Upper lobe of left lung (tissue), 6 donors: ENCODE measurements around the gene NADK. TPM values are rescaled to one million over a fixed set of nuclear protein-coding genes. Genes with fewer than 3 reads are reported as not detected.

ENCODE experiments used
- ATAC-seq, 2 donors: fragments of 200-7000 bp; cut with Tn5 transposase; one replicate each; pipeline ENCODE4 v1.9.1; 2022; ENCODE audit warnings: mild to moderate bottlenecking in 2 of 2, moderate library complexity in 2 of 2; ENCODE audit not compliant: low FRiP score in 2 of 2
- DNase-seq, 2 donors: peaks; one replicate each; pipeline ENCODE4 v3.0.0-alpha.2; 2019 to 2020
- H3K27ac ChIP-seq, 4 donors: fragments of 200-600 bp; sonication (generic); one replicate each; pipeline ENCODE4 v1.5.1; 2016 to 2019
- H3K27me3 ChIP-seq, 4 donors: fragments of 200-600 bp; sonication (generic); one replicate each; pipeline ENCODE4 v1.5.1; 2017 to 2019
- H3K36me3 ChIP-seq, 4 donors: fragments of 200-600 bp; sonication (generic); one replicate each; pipeline ENCODE4 v1.5.1; 2016 to 2019
- H3K4me1 ChIP-seq, 4 donors: fragments of 200-600 bp; sonication (generic); one replicate each; pipeline ENCODE4 v1.5.1; 2018 to 2019
- H3K4me3 ChIP-seq, 4 donors: fragments of 200-600 bp; sonication (generic); one replicate each; pipeline ENCODE4 v1.5.1; 2017 to 2019; ENCODE audit warnings: mild to moderate bottlenecking in 2 of 4, moderate library complexity in 1 of 4
- H3K9me3 ChIP-seq, 4 donors: fragments of 200-600 bp; sonication (generic); one replicate each; pipeline ENCODE4 v1.5.1; 2018 to 2019
- EP300 ChIP-seq, 4 donors: sonication (generic); formaldehyde crosslinking; IDR thresholded peaks; one replicate each; pipeline ENCODE4 v1.5.1; 2017; ENCODE audit warnings: antibody characterized with exemption in 4 of 4, control low read depth in 2 of 4
- POLR2A ChIP-seq, 4 donors: fragments of 450-650 bp; IDR thresholded peaks; one replicate each; pipeline ENCODE4 v1.5.1; 2016 to 2017; ENCODE audit warnings: antibody characterized with exemption in 4 of 4, mild to moderate bottlenecking in 2 of 4
- POLR2AphosphoS5 ChIP-seq, 2 donors: sonication (generic); formaldehyde crosslinking; IDR thresholded peaks; one replicate each; pipeline ENCODE4 v1.5.1; 2017; ENCODE audit warnings: antibody characterized with exemption in 2 of 2
- WGBS, 2 donors: methylation state at CpG; one replicate each; pipeline ENCODE4 v1.1.5; 2017 to 2018; 5-methylcytosine and 5-hydroxymethylcytosine counted together
- total RNA-seq, 6 donors: library from RNA; depleted of rRNA in 4 of 6; stranded (reverse); fragments of >200 nt in 4 of 6; gene quantifications; one replicate each; pipeline versions ENCODE4 v1.1.0 to v1.2.1, GENCODE V29; 2016 to 2021
- TF ChIP-seq, protein P1 (sequence below), 6 experiments: fragments of 450-650 bp in 4 of 6; fragments of 200-600 bp in 2 of 6; sonication (generic) in 2 of 6; IDR thresholded peaks; one replicate each; pipeline ENCODE4 v1.5.1; 2016 to 2019; ENCODE audit warnings: antibody characterized with exemption in 6 of 6
- donor health status: DM: no; HTN: no; CAD: no; lungs with moderate emphysema.
- donor health status: DM: no; HTN: yes; CAD: no; lungs with severe emphysema.

The NADK gene
- total RNA-seq, 6 donors from 2014 or later = 85.0 to 279 (median 124) TPM

DNA sequence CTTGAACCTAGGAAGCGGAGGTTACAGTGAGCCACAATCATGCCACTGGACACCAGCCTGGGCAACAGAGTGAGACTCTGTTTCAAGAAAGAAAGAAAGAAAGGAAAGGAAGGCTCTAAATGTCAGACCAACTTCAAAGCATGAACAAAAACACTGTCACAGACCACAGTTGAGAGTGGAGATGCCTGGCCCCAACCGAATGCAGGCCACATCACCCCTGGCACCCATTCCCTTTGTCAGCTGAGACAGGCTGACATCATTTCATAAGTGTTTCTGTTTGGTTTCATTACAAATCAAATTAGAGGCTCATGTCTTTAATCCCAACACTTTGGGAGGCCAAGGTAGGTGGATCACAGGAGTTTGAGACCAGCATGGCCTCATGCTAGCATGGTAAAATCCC lies 28.6 kb upstream of the NADK start:
- DNase-seq (no peak), ATAC-seq (no peak)
- Histone ChIP-seq H3K4me3 (no peak overlapping the region), H3K36me3 (peaks cover 4 to 93% (median 60%) of the 10 kb centered on the region in 4 donors), H3K4me1 (no peaks in the 10 kb centered on the region), H3K27me3 (no peaks in the 10 kb centered on the region), H3K9me3 (no peaks in the 10 kb centered on the region), H3K27ac (no peak overlapping the region)
- TF ChIP-seq POLR2A (IDR thresholded peaks at IDR 0.05) = no peak
- TF ChIP-seq POLR2AphosphoS5 (IDR thresholded peaks at IDR 0.05) = no peak
- no peak for TF ChIP-seq EP300 (IDR thresholded peaks at IDR 0.05)
- TF ChIP-seq, protein P1, sequence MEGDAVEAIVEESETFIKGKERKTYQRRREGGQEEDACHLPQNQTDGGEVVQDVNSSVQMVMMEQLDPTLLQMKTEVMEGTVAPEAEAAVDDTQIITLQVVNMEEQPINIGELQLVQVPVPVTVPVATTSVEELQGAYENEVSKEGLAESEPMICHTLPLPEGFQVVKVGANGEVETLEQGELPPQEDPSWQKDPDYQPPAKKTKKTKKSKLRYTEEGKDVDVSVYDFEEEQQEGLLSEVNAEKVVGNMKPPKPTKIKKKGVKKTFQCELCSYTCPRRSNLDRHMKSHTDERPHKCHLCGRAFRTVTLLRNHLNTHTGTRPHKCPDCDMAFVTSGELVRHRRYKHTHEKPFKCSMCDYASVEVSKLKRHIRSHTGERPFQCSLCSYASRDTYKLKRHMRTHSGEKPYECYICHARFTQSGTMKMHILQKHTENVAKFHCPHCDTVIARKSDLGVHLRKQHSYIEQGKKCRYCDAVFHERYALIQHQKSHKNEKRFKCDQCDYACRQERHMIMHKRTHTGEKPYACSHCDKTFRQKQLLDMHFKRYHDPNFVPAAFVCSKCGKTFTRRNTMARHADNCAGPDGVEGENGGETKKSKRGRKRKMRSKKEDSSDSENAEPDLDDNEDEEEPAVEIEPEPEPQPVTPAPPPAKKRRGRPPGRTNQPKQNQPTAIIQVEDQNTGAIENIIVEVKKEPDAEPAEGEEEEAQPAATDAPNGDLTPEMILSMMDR (IDR thresholded peaks at IDR 0.05) = no peak
- 83 to 88% methylated on average over 2 of the region's 2 CpGs for WGBS, 2 donors

GRCh38 chr1:1804301-1804700 lies 26.0 kb upstream of the NADK start:
- Histone ChIP-seq H3K27ac (no peak overlapping the region), H3K36me3 (peaks cover 4 to 86% (median 50%) of the 10 kb centered on the region in 4 donors), H3K9me3 (no peaks in the 10 kb centered on the region), H3K27me3 (no peaks in the 10 kb centered on the region), H3K4me1 (no peaks in the 10 kb centered on the region), H3K4me3 (no peak overlapping the region)
- WGBS, 2 donors = 92 to 96% methylated on average over 8 of the region's 8 CpGs
- no peak for ATAC-seq
- TF ChIP-seq POLR2AphosphoS5 (IDR thresholded peaks at IDR 0.05) (no peak), POLR2A (IDR thresholded peaks at IDR 0.05) (no peak), EP300 (IDR thresholded peaks at IDR 0.05) (no peak)
- TF ChIP-seq, protein P1 (IDR thresholded peaks at IDR 0.05) = no peak
- DNase-seq = no peak

DNA sequence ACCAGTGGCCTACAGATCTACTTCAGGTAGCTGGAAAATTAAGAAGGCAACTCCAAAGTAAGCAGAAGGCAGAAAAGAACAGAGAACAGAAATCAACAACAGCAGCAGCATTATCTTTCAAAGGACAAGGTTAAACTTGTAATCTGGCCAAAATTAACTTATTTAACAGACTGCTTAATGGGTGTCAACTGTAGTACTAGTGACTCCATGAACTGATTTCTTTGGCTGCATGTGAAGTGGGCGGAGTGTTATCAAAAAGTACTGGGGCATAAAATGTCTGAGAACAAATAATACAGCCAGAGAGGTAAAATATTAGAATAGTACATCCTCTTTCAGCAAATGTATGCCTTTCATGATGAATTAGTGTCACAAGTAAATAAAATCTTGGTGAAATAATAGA lies 24.6 kb upstream of the NADK start:
- no peak for ATAC-seq
- no peaks in the 10 kb centered on the region for H3K4me1 ChIP-seq
- no peak for TF ChIP-seq EP300 (IDR thresholded peaks at IDR 0.05)
- no peak for TF ChIP-seq POLR2A (IDR thresholded peaks at IDR 0.05)
- TF ChIP-seq, protein P1 (IDR thresholded peaks at IDR 0.05) = no peak
- no peak for TF ChIP-seq POLR2AphosphoS5 (IDR thresholded peaks at IDR 0.05)
- no peaks in the 10 kb centered on the region for H3K27me3 ChIP-seq
- H3K9me3 ChIP-seq = no peaks in the 10 kb centered on the region
- H3K4me3 ChIP-seq = no peak overlapping the region
- peaks cover 8 to 83% (median 49%) of the 10 kb centered on the region in 4 donors for H3K36me3 ChIP-seq
- no peak for DNase-seq
- 97 to 98% methylated on average over 1 of the region's 1 CpG for WGBS, 2 donors
- no peak overlapping the region for H3K27ac ChIP-seq

GRCh38 chr1:1799716-1800115 lies 21.4 kb upstream of the NADK start:
- peaks cover 4 to 83% (median 51%) of the 10 kb centered on the region in 4 donors for H3K36me3 ChIP-seq
- ATAC-seq (no peak), DNase-seq (no peak)

More at GRCh38 chr1:1799716-1800115, 21.4 kb upstream of the NADK start:
- Histone ChIP-seq H3K4me1 (no peaks in the 10 kb centered on the region), H3K9me3 (no peaks in the 10 kb centered on the region), H3K4me3 (no peak overlapping the region), H3K27ac (no peak overlapping the region), H3K27me3 (no peaks in the 10 kb centered on the region)
- WGBS, 2 donors = 90 to 96% methylated on average over 5 of the region's 5 CpGs
- TF ChIP-seq, protein P1 (IDR thresholded peaks at IDR 0.05) = no peak
- TF ChIP-seq POLR2A (IDR thresholded peaks at IDR 0.05) (no peak), POLR2AphosphoS5 (IDR thresholded peaks at IDR 0.05) (no peak), EP300 (IDR thresholded peaks at IDR 0.05) (no peak)
